Dendritic cell treated with granulocyte-macrophage colony-stimulating factor and Interleukin-4, amounts not matched to agents 40 ng/mL and 50 ng/mL, for 4 days (primary cell): Measurements from ENCODE around the gene PCSK5.

Source experiments
- H3K27ac Mint-ChIP-seq: one replicate; pipeline ENCODE4 v1.8.0; 2022; ENCODE audit warnings: mild to moderate bottlenecking, mixed read lengths
- H3K27me3 Mint-ChIP-seq: one replicate; pipeline ENCODE4 v1.8.0; 2022; ENCODE audit warnings: mild to moderate bottlenecking, mixed read lengths
- H3K36me3 Mint-ChIP-seq: one replicate; pipeline ENCODE4 v1.8.0; 2022; ENCODE audit warnings: low read depth, mixed read lengths
- H3K4me1 Mint-ChIP-seq: one replicate; pipeline ENCODE4 v1.8.0; 2022; ENCODE audit warnings: low read depth, mixed read lengths
- H3K4me3 Mint-ChIP-seq: one replicate; pipeline ENCODE4 v1.8.0; 2022; ENCODE audit warnings: mild to moderate bottlenecking, moderate library complexity, mixed read lengths
- H3K9me3 Mint-ChIP-seq: one replicate; pipeline ENCODE4 v1.8.0; 2022; ENCODE audit warnings: mixed read lengths
- intact Hi-C: fragments of 100-400 bp; cut with micrococcal nuclease; formaldehyde crosslinking; loops from one replicate; pipeline ENCODE4 v1.15.0; 2022

The PCSK5 gene

GRCh38 chr9:75997206-75997605 lies 106.7 kb downstream of the PCSK5 start:
- Mint-ChIP-seq H3K4me3 (no peak overlapping the region), H3K9me3 (no peaks in the 10 kb centered on the region), H3K36me3 (peaks cover 7% of the 10 kb centered on the region), H3K27me3 (no peaks in the 10 kb centered on the region), H3K27ac (no peak overlapping the region), H3K4me1 (peaks cover 20% of the 10 kb centered on the region)
- intact Hi-C loops: no loop called here

GRCh38 chr9:75998096-75998780 lies 107.8 kb downstream of the PCSK5 start:
- no peak overlapping the region for H3K27ac Mint-ChIP-seq
- H3K36me3 Mint-ChIP-seq: peaks cover 7% of the 10 kb centered on the region
- H3K4me3 Mint-ChIP-seq: no peak overlapping the region
- H3K4me1 Mint-ChIP-seq: peaks cover 17% of the 10 kb centered on the region
- no peaks in the 10 kb centered on the region for H3K9me3 Mint-ChIP-seq
- intact Hi-C loops: no loop called here
- no peaks in the 10 kb centered on the region for H3K27me3 Mint-ChIP-seq

- no peak overlapping the region for H3K4me3 Mint-ChIP-seq
- no peak overlapping the region for H3K27ac Mint-ChIP-seq
- peaks cover 11% of the 10 kb centered on the region for H3K4me1 Mint-ChIP-seq
- intact Hi-C loops: no loop called here
- H3K27me3 Mint-ChIP-seq: no peaks in the 10 kb centered on the region
- no peaks in the 10 kb centered on the region for H3K9me3 Mint-ChIP-seq
- H3K36me3 Mint-ChIP-seq: no peaks in the 10 kb centered on the region
Observed at GRCh38 chr9:76001459-76001858, 111.0 kb downstream of the PCSK5 start.

- Mint-ChIP-seq H3K27me3 (no peaks in the 10 kb centered on the region), H3K9me3 (no peaks in the 10 kb centered on the region), H3K4me3 (no peak overlapping the region), H3K36me3 (no peaks in the 10 kb centered on the region), H3K27ac (no peak overlapping the region), H3K4me1 (peaks cover 22% of the 10 kb centered on the region)
- intact Hi-C loops: no loop called here
Observed at GRCh38 chr9:76003041-76003440, 112.6 kb downstream of the PCSK5 start.

- Mint-ChIP-seq H3K4me1 (peaks cover 28% of the 10 kb centered on the region), H3K4me3 (no peak overlapping the region), H3K9me3 (no peaks in the 10 kb centered on the region), H3K36me3 (no peaks in the 10 kb centered on the region), H3K27ac (no peak overlapping the region), H3K27me3 (no peaks in the 10 kb centered on the region)
- intact Hi-C loops: no loop called here
Observed at GRCh38 chr9:76004526-76004925, 114.1 kb downstream of the PCSK5 start.

GRCh38 chr9:76007935-76008334 lies 117.5 kb downstream of the PCSK5 start:
- Mint-ChIP-seq H3K27me3 (no peaks in the 10 kb centered on the region), H3K4me1 (peaks cover 23% of the 10 kb centered on the region), H3K36me3 (no peaks in the 10 kb centered on the region), H3K4me3 (no peak overlapping the region), H3K27ac (peak overlapping the region; percentile 34), H3K9me3 (no peaks in the 10 kb centered on the region)
- intact Hi-C loops: no loop called here

- H3K36me3 Mint-ChIP-seq: no peaks in the 10 kb centered on the region
- H3K4me3 Mint-ChIP-seq: no peak overlapping the region
- intact Hi-C loops: no loop called here
- no peaks in the 10 kb centered on the region for H3K9me3 Mint-ChIP-seq
- H3K27ac Mint-ChIP-seq: no peak overlapping the region
- no peaks in the 10 kb centered on the region for H3K27me3 Mint-ChIP-seq
- H3K4me1 Mint-ChIP-seq: peaks cover 10% of the 10 kb centered on the region
Observed at GRCh38 chr9:76013809-76014208, 123.3 kb downstream of the PCSK5 start.

GRCh38 chr9:76018235-76018634 lies 127.8 kb downstream of the PCSK5 start:
- intact Hi-C loops: no loop called here
- no peaks in the 10 kb centered on the region for H3K27me3 Mint-ChIP-seq
- peaks cover 1% of the 10 kb centered on the region for H3K36me3 Mint-ChIP-seq
- H3K4me3 Mint-ChIP-seq: no peak overlapping the region
- no peak overlapping the region for H3K27ac Mint-ChIP-seq
- H3K4me1 Mint-ChIP-seq: peaks cover 9% of the 10 kb centered on the region
- H3K9me3 Mint-ChIP-seq: no peaks in the 10 kb centered on the region

GRCh38 chr9:76018761-76019160 lies 128.3 kb downstream of the PCSK5 start:
- H3K27ac Mint-ChIP-seq: no peak overlapping the region

GRCh38 chr9:76020652-76021051 lies 130.2 kb downstream of the PCSK5 start:
- H3K27ac Mint-ChIP-seq: no peak overlapping the region
- peaks cover 20% of the 10 kb centered on the region for H3K36me3 Mint-ChIP-seq
- H3K4me3 Mint-ChIP-seq: no peak overlapping the region
- no peaks in the 10 kb centered on the region for H3K27me3 Mint-ChIP-seq
- intact Hi-C loops: no loop called here
- H3K4me1 Mint-ChIP-seq: no peaks in the 10 kb centered on the region
- no peaks in the 10 kb centered on the region for H3K9me3 Mint-ChIP-seq

More at GRCh38 chr9:76018761-76019160, 128.3 kb downstream of the PCSK5 start:
- H3K4me1 Mint-ChIP-seq: peaks cover 4% of the 10 kb centered on the region
- no peaks in the 10 kb centered on the region for H3K27me3 Mint-ChIP-seq
- H3K9me3 Mint-ChIP-seq: no peaks in the 10 kb centered on the region
- H3K36me3 Mint-ChIP-seq: peaks cover 7% of the 10 kb centered on the region
- no peak overlapping the region for H3K4me3 Mint-ChIP-seq
- intact Hi-C loops: no loop called here

GRCh38 chr9:76022317-76022716 lies 131.8 kb downstream of the PCSK5 start:
- Mint-ChIP-seq H3K9me3 (no peaks in the 10 kb centered on the region), H3K4me1 (no peaks in the 10 kb centered on the region), H3K27ac (no peak overlapping the region), H3K27me3 (no peaks in the 10 kb centered on the region), H3K4me3 (no peak overlapping the region), H3K36me3 (peaks cover 31% of the 10 kb centered on the region)
- intact Hi-C loops: no loop called here

GRCh38 chr9:76023715-76024195 lies 133.3 kb downstream of the PCSK5 start:
- no peak overlapping the region for H3K4me3 Mint-ChIP-seq
- H3K27ac Mint-ChIP-seq: no peak overlapping the region
- H3K9me3 Mint-ChIP-seq: no peaks in the 10 kb centered on the region
- H3K36me3 Mint-ChIP-seq: peaks cover 43% of the 10 kb centered on the region
- no peaks in the 10 kb centered on the region for H3K27me3 Mint-ChIP-seq
- intact Hi-C loops: no loop called here
- no peaks in the 10 kb centered on the region for H3K4me1 Mint-ChIP-seq

GRCh38 chr9:76025286-76025685 lies 134.8 kb downstream of the PCSK5 start:
- Mint-ChIP-seq H3K27me3 (no peaks in the 10 kb centered on the region), H3K36me3 (peaks cover 45% of the 10 kb centered on the region), H3K4me3 (no peak overlapping the region), H3K4me1 (no peaks in the 10 kb centered on the region), H3K27ac (no peak overlapping the region), H3K9me3 (no peaks in the 10 kb centered on the region)
- intact Hi-C loops: no loop called here

GRCh38 chr9:76026796-76027195 lies 136.3 kb downstream of the PCSK5 start:
- intact Hi-C loops: no loop called here
- Mint-ChIP-seq H3K9me3 (no peaks in the 10 kb centered on the region), H3K4me3 (no peak overlapping the region), H3K36me3 (peaks cover 51% of the 10 kb centered on the region), H3K4me1 (no peaks in the 10 kb centered on the region), H3K27me3 (no peaks in the 10 kb centered on the region), H3K27ac (no peak overlapping the region)

- no peak overlapping the region for H3K27ac Mint-ChIP-seq
- no peak overlapping the region for H3K4me3 Mint-ChIP-seq
- intact Hi-C loops: no loop called here
Observed at GRCh38 chr9:76027416-76027815, 136.9 kb downstream of the PCSK5 start.

More at GRCh38 chr9:76027416-76027815, 136.9 kb downstream of the PCSK5 start:
- Mint-ChIP-seq H3K9me3 (no peaks in the 10 kb centered on the region), H3K27me3 (no peaks in the 10 kb centered on the region), H3K36me3 (peaks cover 51% of the 10 kb centered on the region), H3K4me1 (no peaks in the 10 kb centered on the region)
